Neural cell (in vitro differentiated cells): Measurements from ENCODE around the gene PICALM. TPM values are rescaled to one million over a fixed set of nuclear protein-coding genes. Genes with fewer than 3 reads are reported as not detected.

ENCODE experiments used
- H2AFZ ChIP-seq: fragments of 200-600, 300-800 bp; sonication (generic), shearing (Covaris generic); 2 replicates; pipeline ENCODE4 v1.6.0; 2014; ENCODE audit warnings: low read depth, mild to moderate bottlenecking, antibody characterized with exemption, low read length, moderate library complexity
- H3F3A ChIP-seq: fragments of 200-600 bp; shearing (Covaris generic); 2 replicates; pipeline ENCODE4 v1.6.1; 2016; ENCODE audit warnings: mild to moderate bottlenecking, moderate library complexity, mixed read lengths, antibody characterized with exemption, low read length; ENCODE audit not compliant: insufficient read depth, poor library complexity, severe bottlenecking
- H3K27ac ChIP-seq: fragments of 200-600, 300-800 bp; sonication (generic), shearing (Covaris generic); 2 replicates; pipeline ENCODE4 v1.5.1; 2014; ENCODE audit warnings: mild to moderate bottlenecking, low read length, moderate library complexity
- H3K27me3 ChIP-seq: fragments of 300-800, 200-600 bp; sonication (generic), shearing (Covaris generic); 2 replicates; pipeline ENCODE4 v1.6.0; 2014; ENCODE audit warnings: mild to moderate bottlenecking, low read depth, low read length, moderate library complexity; ENCODE audit not compliant: insufficient read depth
- H3K36me3 ChIP-seq: fragments of 300-800, 200-600 bp; sonication (generic), shearing (Covaris generic); 2 replicates; pipeline ENCODE4 v1.5.1; 2014; ENCODE audit warnings: mild to moderate bottlenecking, antibody characterized with exemption, low read length, moderate library complexity; ENCODE audit not compliant: insufficient read depth
- H3K4me2 ChIP-seq: fragments of 300-800, 200-600 bp; sonication (generic), shearing (Covaris generic); 2 replicates; pipeline ENCODE4 v1.6.0; 2014; ENCODE audit warnings: mild to moderate bottlenecking, low read length
- H3K4me3 ChIP-seq: fragments of 300-800, 200-600 bp; sonication (generic), shearing (Covaris generic); 2 replicates; pipeline ENCODE4 v1.5.1; 2014; ENCODE audit warnings: mild to moderate bottlenecking, low read length, moderate library complexity
- H3K79me2 ChIP-seq: fragments of 200-600 bp; shearing (Covaris generic); replicated peaks from 2 replicates; pipeline ENCODE4 v1.6.0; 2014; ENCODE audit warnings: mild to moderate bottlenecking, low read length, moderate library complexity; ENCODE audit not compliant: insufficient read depth
- H3K9ac ChIP-seq: fragments of 300-800, 200-600 bp; sonication (generic), shearing (Covaris generic); 2 replicates; pipeline ENCODE4 v1.6.1; 2016; ENCODE audit warnings: mild to moderate bottlenecking, low read length, mixed read lengths
- H3K9me2 ChIP-seq: fragments of 200-600 bp; shearing (Covaris generic); 2 replicates; pipeline ENCODE4 v1.6.1; 2016; ENCODE audit warnings: mild to moderate bottlenecking, low read length, mixed read lengths; ENCODE audit not compliant: insufficient read depth
- H3K9me3 ChIP-seq: fragments of 200-600, 300-800 bp; sonication (generic), shearing (Covaris generic); 2 replicates; pipeline ENCODE4 v1.6.1; 2016; ENCODE audit warnings: mild to moderate bottlenecking, mixed run types, low read length, moderate library complexity, mixed read lengths
- H4K20me1 ChIP-seq: fragments of 200-600 bp; shearing (Covaris generic); 2 replicates; pipeline ENCODE4 v1.6.1; 2016; ENCODE audit warnings: mild to moderate bottlenecking, mixed run types; ENCODE audit not compliant: insufficient read depth
- EP300 ChIP-seq: fragments of 450-650 bp; conservative IDR thresholded peaks from 2 replicates; pipeline ENCODE4 v1.6.1; 2014; ENCODE audit warnings: antibody characterized with exemption, mild to moderate bottlenecking, moderate library complexity; ENCODE audit not compliant: poor library complexity, severe bottlenecking
- EZH2 ChIP-seq: fragments of 200-600, 300-800 bp; shearing (Covaris generic), sonication (generic); IDR thresholded peaks from 2 replicates; pipeline ENCODE4 v1.6.1; 2014; ENCODE audit warnings: antibody characterized with exemption, low read length, borderline replicate concordance, mild to moderate bottlenecking; ENCODE audit not compliant: insufficient read depth, poor library complexity, severe bottlenecking
- MXI1 ChIP-seq: fragments of 450-650 bp; conservative IDR thresholded peaks from 2 replicates; pipeline ENCODE4 v1.6.1; 2014; ENCODE audit warnings: antibody characterized with exemption, mild to moderate bottlenecking; ENCODE audit not compliant: poor library complexity, severe bottlenecking
- POLR2AphosphoS5 ChIP-seq: IDR thresholded peaks from 2 replicates; pipeline ENCODE4 v1.6.1; 2012
- RAD21 ChIP-seq: fragments of 450-650 bp; conservative IDR thresholded peaks from 2 replicates; pipeline ENCODE4 v1.6.1; 2014; ENCODE audit warnings: antibody characterized with exemption, mild to moderate bottlenecking, moderate library complexity
- SMC3 ChIP-seq: fragments of 450-650 bp; conservative IDR thresholded peaks from 2 replicates; pipeline ENCODE4 v1.6.1; 2014; ENCODE audit warnings: antibody characterized with exemption, mild to moderate bottlenecking, moderate library complexity; ENCODE audit not compliant: poor library complexity
- TAF1 ChIP-seq: IDR thresholded peaks from 2 replicates; pipeline ENCODE4 v1.6.1; 2012; ENCODE audit warnings: low read depth
- polyA plus RNA-seq: library from polyadenylated mRNA; depleted of rRNA; stranded (reverse); fragments of >200 nt; gene quantifications from 2 replicates; pipeline ENCODE4 v1.2.3, GENCODE V29; 2014
- TF ChIP-seq, protein P1 (sequence below): fragments of 450-650 bp; IDR thresholded peaks from 2 replicates; pipeline ENCODE4 v1.5.1; 2014; ENCODE audit warnings: antibody characterized with exemption, mild to moderate bottlenecking, moderate library complexity; ENCODE audit not compliant: poor library complexity, severe bottlenecking
- TF ChIP-seq, protein P2 (sequence below): IDR thresholded peaks from 2 replicates; pipeline ENCODE4 v1.6.1; 2012; ENCODE audit warnings: borderline replicate concordance

The PICALM gene
- polyA plus RNA-seq, 1 donor from 2014 or later: 161 TPM

GRCh38 chr11:86035920-86036319 is 33.0 kb downstream of the PICALM start:
- no peaks in the 10 kb centered on the region for H3K27me3 ChIP-seq
- H3K9ac ChIP-seq: no peak overlapping the region
- H3K36me3 ChIP-seq: peaks cover 3% of the 10 kb centered on the region
- H4K20me1 ChIP-seq: peaks cover 4% of the 10 kb centered on the region
- no peaks in the 10 kb centered on the region for H3K9me2 ChIP-seq
- no peak overlapping the region for H3K27ac ChIP-seq
- H3K9me3 ChIP-seq: no peaks in the 10 kb centered on the region
- no peak for TF ChIP-seq MXI1
- TF ChIP-seq, protein P1, sequence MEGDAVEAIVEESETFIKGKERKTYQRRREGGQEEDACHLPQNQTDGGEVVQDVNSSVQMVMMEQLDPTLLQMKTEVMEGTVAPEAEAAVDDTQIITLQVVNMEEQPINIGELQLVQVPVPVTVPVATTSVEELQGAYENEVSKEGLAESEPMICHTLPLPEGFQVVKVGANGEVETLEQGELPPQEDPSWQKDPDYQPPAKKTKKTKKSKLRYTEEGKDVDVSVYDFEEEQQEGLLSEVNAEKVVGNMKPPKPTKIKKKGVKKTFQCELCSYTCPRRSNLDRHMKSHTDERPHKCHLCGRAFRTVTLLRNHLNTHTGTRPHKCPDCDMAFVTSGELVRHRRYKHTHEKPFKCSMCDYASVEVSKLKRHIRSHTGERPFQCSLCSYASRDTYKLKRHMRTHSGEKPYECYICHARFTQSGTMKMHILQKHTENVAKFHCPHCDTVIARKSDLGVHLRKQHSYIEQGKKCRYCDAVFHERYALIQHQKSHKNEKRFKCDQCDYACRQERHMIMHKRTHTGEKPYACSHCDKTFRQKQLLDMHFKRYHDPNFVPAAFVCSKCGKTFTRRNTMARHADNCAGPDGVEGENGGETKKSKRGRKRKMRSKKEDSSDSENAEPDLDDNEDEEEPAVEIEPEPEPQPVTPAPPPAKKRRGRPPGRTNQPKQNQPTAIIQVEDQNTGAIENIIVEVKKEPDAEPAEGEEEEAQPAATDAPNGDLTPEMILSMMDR: no peak
- no peak for TF ChIP-seq RAD21
- TF ChIP-seq, protein P2, sequence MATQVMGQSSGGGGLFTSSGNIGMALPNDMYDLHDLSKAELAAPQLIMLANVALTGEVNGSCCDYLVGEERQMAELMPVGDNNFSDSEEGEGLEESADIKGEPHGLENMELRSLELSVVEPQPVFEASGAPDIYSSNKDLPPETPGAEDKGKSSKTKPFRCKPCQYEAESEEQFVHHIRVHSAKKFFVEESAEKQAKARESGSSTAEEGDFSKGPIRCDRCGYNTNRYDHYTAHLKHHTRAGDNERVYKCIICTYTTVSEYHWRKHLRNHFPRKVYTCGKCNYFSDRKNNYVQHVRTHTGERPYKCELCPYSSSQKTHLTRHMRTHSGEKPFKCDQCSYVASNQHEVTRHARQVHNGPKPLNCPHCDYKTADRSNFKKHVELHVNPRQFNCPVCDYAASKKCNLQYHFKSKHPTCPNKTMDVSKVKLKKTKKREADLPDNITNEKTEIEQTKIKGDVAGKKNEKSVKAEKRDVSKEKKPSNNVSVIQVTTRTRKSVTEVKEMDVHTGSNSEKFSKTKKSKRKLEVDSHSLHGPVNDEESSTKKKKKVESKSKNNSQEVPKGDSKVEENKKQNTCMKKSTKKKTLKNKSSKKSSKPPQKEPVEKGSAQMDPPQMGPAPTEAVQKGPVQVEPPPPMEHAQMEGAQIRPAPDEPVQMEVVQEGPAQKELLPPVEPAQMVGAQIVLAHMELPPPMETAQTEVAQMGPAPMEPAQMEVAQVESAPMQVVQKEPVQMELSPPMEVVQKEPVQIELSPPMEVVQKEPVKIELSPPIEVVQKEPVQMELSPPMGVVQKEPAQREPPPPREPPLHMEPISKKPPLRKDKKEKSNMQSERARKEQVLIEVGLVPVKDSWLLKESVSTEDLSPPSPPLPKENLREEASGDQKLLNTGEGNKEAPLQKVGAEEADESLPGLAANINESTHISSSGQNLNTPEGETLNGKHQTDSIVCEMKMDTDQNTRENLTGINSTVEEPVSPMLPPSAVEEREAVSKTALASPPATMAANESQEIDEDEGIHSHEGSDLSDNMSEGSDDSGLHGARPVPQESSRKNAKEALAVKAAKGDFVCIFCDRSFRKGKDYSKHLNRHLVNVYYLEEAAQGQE: no peak
- TF ChIP-seq TAF1: no peak
- TF ChIP-seq POLR2AphosphoS5: no peak
- TF ChIP-seq SMC3: no peak
- no peak for TF ChIP-seq EP300
- TF ChIP-seq EZH2: no peak
- no peak overlapping the region for H3K4me2 ChIP-seq
- no peaks in the 10 kb centered on the region for H3F3A ChIP-seq
- no peak overlapping the region for H3K4me3 ChIP-seq
- peaks cover 69% of the 10 kb centered on the region for H3K79me2 ChIP-seq
- H2AFZ ChIP-seq: no peak overlapping the region

- Histone ChIP-seq H3K9ac (no peak overlapping the region), H4K20me1 (peaks cover under 1% of the 10 kb centered on the region), H2AFZ (no peak overlapping the region), H3K9me2 (no peaks in the 10 kb centered on the region), H3F3A (no peaks in the 10 kb centered on the region), H3K27me3 (no peaks in the 10 kb centered on the region), H3K4me3 (no peak overlapping the region), H3K36me3 (peaks cover 6% of the 10 kb centered on the region), H3K27ac (no peak overlapping the region), H3K9me3 (no peaks in the 10 kb centered on the region), H3K79me2 (peaks cover 66% of the 10 kb centered on the region), H3K4me2 (no peak overlapping the region)
- TF ChIP-seq RAD21 (no peak), MXI1 (no peak), TAF1 (no peak), SMC3 (no peak)
These were observed 33.7 kb downstream of the PICALM start for GRCh38 chr11:86035164-86035563.

DNA sequence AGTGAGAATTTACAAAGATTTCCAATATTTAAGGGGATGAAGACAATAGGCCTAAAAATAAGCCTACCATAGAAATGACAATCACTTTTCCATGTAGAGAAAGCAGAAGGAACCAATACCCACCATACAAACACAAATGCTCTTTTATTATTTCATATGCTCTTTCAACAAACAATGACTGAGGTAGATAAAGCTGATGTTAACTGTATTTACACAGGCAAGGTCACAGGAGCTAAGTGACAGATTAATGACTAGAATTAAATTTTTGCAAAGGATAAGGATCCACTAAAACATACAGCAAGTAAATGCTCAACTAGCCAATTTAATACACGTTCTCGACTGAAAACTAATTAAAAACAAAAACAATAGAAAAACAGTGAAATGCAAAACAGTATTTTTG is 34.2 kb downstream of the PICALM start:
- Histone ChIP-seq H3K36me3 (peaks cover 6% of the 10 kb centered on the region), H3K9ac (no peak overlapping the region)

More for the DNA sequence above, 34.2 kb downstream of the PICALM start:
- Histone ChIP-seq H3K79me2 (peaks cover 64% of the 10 kb centered on the region), H3K9me3 (no peaks in the 10 kb centered on the region), H3K4me3 (no peak overlapping the region), H3K27ac (no peak overlapping the region), H4K20me1 (no peaks in the 10 kb centered on the region), H3K9me2 (no peaks in the 10 kb centered on the region), H2AFZ (no peak overlapping the region), H3K27me3 (no peaks in the 10 kb centered on the region), H3F3A (no peaks in the 10 kb centered on the region), H3K4me2 (no peak overlapping the region)
- TF ChIP-seq EP300: no peak
- TF ChIP-seq SMC3: no peak
- TF ChIP-seq, protein P2: no peak
- TF ChIP-seq MXI1: no peak
- TF ChIP-seq TAF1: no peak
- TF ChIP-seq, protein P1: no peak
- TF ChIP-seq EZH2: no peak
- TF ChIP-seq RAD21: no peak
- TF ChIP-seq POLR2AphosphoS5: no peak
